ENCODE measurements around the gene SLC25A13.

SLC25A13 gene

DNA sequence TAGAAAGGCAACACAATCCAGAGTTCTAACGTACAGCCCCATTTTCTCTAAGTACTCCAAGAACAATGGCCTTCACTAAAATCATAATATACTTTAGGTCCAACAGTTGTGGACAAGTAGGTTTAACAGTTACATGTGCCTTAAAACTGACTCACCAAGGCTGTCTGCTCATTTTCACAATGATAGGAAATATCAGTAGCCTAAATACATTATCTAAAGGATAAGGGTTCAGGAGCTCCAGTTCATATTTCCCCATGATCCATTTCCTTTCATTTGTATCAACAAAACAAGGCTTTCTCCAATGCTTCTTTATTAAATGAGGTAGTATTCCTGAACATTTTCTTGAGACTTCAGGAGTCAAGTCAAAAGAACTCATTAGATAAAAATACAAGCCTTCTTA lies 164.0 kb downstream of the SLC25A13 start:
- DNase-seq (ENCODE audit: low read depth): no peak

DNA sequence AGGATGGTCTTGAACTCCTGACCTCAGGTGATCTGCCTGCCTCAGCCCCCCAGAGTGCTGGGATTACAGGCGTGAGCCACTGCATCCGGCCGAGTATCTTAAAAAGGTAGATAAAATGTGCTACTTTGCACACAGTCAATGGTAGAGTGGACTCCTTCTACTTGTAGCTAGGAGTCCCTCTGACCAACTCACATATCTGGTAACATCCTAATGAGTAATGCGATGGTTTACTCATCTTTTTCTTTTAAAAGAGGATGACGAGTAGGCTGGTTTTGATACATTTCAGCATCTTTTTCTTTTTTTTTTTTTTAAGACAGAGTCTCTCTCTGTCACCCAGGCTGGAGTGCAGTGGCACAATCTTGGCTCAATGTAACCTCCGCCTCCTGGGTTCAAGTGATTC lies 167.4 kb downstream of the SLC25A13 start:
- DNase-seq (ENCODE audit: low read depth): peak; percentile 84

DNA sequence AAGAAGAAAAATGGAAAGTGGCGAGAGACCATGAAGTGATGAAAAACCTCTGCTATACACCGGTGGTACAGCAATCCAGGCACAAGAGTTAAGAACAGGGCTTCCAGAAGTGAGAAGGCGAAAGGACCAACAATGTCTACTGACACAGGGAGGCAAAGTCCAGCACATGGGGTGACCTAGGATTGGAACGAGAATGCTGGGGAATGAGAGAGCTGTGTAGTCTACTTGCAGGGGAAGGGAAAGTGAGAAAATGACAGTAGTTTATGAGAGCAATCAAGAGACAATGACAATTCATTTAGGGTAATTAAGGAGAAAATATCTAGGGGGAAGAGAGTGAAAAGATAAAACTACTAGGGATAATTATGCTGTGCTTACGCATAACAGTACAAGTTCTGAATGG lies 169.2 kb downstream of the SLC25A13 start:
- no peak for DNase-seq (ENCODE audit: low read depth)

DNA sequence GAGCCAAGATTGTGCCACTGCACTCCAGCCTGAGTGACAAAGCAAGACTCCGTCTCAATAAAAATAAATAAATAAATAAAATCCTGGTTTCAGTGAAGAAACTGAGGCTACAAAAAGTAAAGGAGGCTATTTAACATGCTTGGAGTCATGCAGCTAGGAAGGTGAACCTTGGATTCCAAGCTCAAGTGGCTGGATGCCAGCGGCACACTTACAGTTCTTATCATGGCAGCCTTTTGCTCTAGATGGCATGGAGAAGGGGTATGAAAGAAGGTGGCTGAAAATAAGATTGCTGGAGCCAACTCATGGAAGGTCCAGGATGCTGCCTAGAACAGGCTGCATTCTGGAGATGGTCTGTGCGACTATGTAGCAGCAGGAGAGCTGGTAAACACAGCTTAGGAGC lies 170.0 kb downstream of the SLC25A13 start:
- no peak for DNase-seq (ENCODE audit: low read depth)

DNA sequence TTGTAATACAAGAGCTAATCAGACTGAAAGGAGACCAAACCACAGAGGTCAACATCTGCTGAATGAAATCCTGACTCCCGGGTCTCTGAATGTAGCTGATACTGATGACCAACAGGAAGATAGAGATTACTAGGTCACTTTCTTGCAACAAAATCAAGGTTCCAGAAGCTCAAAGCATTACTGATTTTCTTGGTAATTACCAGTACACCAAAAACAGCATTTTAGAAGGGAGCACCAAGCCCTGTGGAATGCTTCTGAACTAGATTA lies 177.7 kb downstream of the SLC25A13 start:
- no peak for DNase-seq (ENCODE audit: low read depth)

DNA sequence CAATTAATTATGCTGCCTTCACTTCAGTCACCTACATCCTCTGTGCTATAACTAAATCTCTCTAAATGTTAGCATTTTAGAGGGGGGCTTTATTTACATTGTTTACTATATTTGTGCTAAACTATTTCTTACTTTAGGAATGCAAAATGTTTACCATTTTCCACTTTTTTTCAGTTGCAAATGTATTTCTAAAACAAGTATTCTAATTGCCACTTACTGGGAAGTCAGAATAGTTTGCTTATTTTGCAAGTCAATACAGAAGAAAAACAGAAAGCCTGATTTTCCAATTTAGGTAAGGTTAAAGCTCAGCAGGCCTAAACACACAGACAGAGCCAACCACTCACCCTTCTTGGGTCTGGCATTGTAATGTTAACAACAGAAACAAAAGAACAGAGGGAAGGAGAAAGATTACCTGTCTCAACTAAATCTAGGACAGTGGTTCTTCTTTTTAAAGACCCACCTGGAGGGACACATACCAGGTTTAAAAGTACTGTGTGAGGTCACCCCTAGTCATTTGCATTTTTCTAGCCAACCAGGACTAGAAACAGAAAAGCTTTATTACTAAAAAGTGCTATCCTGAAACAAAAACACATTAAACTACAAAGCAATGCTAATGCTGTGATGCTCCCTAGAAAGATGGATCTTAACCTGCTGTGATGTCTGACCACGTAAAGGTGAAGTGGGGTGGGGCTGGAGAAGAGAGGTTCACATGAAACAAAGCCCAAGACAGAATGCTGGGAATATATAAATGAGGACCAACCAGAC lies 178.2 kb downstream of the SLC25A13 start:
- DNase-seq (ENCODE audit: low read depth): no peak

DNA sequence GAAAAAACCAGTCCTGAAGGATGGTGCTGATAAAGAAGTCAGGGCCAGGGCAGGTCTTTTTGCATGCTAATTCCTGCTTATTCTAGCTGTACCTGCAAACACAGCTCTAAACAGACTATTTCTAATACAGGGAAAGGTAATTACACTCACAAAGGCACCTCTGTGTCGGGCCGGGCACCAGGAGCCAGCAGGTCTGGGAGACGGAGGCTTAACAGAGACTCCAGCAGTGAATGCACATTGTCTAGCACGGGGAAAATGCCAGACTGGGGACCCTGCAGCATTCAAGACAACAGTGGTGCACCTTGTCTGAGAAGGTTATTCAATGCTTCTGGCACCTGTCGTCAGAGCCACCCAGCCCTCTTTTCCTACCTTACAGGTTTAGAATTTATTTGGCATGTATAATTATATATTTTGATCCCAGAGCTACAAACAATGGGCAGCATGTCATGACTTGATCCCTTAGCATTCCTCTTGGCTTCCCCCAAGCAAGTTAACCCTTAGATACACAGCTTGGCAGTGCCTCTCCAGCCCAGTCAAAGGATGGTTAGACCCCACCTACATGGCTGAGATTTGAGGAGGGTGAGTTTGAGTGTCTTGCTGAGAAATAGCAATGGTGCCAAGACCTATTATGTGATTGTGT lies 185.2 kb downstream of the SLC25A13 start:
- DNase-seq (ENCODE audit: low read depth): no peak

DNA sequence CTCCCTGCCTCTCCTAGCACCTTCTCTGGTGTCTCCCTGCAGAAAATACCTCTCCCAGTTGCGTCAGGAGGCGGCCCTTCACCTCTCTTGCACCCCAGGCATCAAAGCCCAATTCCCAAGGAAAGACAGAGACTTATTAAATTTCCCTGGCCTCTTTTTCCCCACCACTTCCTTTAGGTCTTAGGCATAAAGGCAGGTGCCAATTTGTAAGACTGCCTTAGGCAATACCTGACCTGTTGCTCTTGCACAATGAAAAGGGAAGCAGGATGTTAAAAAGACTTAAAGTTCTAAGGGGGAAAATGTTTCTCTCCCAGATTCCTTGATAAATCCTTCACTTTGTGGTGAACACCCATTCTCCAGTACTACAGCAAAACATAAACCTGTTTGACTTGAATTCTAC lies 186.7 kb downstream of the SLC25A13 start:
- DNase-seq (ENCODE audit: low read depth): no peak

DNA sequence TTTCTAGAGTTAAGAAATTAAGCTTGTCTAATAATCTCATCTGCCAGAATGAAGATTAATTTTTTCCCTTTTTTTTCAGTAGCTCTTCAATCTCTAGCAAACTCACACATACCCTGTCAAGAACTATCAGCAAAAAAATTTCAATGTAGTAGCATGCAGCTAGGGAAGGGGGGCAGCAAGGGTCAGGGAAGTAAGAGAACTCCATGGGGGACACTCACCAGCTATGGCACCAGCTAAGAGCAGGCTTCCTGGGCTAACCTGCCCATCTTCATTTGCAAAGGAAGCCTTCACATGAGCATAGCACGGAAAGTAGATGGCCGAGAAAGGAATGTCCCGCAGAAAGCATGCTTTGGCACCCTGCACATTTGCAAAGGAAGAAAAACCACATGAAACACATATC lies 190.4 kb downstream of the SLC25A13 start:
- no peak for DNase-seq (ENCODE audit: low read depth)

DNA sequence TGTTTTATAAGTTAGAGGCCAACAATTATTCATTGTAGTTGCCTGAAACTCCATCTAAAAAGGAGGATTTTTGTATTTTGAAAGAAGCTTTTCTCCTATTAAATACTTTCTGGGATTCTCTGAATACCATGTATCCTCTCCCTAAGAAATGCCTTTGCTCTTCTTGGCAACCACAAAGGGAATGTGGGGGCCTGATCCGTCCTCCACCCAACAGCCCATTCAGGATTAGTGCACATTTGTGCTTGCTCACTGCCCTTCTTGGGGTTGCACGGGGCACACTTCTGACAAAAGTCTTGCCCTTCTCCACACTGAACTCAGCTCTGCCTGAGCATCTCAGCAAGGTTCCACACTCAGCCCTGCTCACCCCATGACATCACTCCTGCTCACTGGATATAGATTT lies 194.2 kb downstream of the SLC25A13 start:
- DNase-seq (ENCODE audit: low read depth): no peak

DNA sequence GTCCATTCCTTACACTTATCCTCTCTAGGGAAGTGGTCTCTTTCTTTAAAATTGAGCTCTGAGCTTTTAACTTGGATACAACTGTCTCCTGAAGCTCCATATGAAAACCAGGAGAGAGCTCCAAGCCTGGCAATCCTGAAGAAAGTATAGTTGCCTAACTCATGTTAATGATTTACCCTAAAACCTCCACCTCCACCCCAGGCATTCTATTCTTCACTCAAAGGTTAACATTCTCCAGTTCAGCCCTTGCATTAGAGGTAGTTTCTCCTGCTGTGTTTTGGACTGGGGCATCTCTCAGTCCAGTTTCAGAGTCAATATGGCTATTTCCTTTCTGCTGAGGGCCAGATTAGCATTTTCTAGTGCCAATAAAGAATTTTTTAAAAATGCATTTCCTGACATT lies 195.5 kb downstream of the SLC25A13 start:
- no peak for DNase-seq (ENCODE audit: low read depth)

DNA sequence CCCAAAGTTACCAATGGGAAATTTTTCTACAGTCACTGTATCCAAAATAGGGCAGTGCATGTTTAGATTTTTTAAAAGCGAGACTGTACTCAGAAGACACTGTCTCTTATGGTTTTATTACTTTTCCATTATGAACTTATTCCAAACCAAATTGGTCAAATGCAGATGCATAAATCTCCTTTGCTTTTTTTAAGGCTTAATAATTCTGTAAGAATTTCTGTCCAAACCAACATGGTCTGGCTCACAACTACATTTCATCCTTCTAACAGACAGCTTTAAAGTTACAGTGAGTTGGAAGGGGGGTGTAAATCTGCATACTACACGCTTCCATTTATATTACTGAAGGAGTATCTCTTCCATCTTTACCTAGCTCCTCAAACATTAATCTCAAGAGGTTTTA lies 199.2 kb downstream of the SLC25A13 start:
- DNase-seq (ENCODE audit: low read depth): no peak

DNA sequence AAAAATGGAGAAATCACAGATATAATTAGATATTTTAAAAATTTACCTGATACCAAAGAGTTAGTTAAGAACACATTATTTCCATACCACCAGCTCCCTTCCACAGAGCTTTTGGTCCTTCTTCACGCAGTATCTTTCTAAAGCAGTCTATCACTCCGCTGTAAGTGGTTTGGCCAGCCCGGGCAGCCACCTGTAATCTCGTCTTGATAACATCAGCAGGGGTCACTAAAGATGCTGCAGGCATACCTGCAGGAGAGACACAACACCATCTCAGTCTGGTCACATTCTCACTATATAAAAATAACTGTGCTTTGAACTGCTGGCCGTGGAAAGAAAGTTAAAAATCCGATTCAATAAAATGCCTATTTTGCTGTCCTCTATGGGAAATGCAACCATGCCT lies 200.1 kb downstream of the SLC25A13 start:
- no peak for DNase-seq (ENCODE audit: low read depth)

DNA sequence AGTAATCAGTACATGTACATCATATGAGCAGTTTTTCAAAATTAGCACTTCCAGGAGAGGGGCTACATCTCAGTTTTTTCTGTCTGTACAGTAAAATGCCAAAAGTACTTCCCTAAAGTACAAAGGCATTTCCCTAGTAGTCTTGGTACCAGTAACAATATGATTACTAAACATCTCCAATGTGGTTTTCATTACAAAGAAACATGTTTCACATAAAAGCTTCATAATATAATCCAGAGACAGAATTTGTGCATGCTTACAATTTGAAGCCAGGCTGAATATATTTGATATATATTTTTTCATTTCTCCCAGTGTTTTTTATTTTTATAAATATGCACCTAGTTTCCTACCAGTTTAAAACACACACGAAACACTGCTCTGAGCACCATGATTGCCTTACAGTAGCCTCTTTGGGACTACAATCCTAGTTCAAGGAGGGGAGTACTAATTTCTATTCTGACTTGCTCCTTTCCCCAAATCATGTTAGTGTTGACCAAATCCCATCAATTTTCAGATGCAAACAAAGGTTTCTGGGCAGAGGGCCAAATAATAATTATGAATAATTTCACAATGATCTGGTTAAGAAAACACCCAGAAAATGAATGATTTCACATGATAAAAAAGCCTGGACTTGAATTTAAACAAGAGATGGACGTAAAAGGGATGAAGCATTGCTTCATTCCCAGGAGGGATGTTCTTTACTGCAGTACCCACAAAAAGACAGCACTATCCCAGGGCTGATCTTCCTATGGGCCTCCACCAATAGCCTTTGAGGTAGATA lies 201.3 kb downstream of the SLC25A13 start:
- no peak for DNase-seq (ENCODE audit: low read depth)

DNA sequence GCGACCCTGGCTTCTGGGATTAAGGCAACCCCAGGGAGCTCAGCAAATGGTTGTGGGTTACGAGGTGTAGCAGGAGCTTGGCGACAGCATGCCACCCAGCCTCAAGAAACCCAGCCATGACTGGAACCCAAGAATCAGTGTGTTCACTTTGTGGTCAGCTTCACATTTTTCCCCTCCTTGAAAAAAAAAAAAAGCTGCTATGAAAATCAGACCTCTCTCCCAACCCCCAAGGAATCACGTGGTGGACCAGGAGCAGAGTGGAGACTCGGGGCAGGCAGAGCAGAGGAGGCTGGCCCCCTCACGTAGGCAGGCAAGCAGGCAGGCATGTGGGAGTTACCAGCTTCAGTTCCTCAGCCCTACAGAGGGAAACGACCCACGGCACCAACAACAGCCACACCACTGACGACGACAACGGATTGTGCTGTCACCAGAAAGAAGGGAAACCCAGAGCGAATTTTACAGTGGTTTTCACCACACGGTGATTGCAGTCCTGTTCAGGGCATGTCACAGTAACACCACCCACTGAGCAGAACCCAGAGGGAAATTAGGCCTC lies 203.4 kb downstream of the SLC25A13 start:
- no peak for DNase-seq (ENCODE audit: low read depth)

DNA sequence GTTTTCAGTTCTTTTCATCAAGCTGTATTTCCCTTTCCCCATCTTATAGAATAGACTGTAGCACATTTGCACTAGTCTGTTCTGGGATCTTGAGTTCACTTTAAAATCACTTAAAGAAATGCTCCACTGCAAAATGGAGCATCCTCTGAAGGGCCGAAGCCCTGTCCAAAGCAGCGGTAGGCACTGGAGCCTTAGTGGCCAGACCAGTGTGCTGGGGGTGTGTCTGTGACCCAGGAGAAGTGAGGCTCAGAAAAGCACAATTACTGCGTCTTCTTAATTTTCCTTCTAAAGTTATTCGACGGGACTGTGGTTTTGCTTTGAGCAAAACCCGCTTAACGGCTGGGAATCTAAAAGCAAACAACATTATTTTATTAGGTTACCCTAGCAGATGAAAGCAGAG lies 205.7 kb downstream of the SLC25A13 start:
- no peak for DNase-seq (ENCODE audit: low read depth)

DNA sequence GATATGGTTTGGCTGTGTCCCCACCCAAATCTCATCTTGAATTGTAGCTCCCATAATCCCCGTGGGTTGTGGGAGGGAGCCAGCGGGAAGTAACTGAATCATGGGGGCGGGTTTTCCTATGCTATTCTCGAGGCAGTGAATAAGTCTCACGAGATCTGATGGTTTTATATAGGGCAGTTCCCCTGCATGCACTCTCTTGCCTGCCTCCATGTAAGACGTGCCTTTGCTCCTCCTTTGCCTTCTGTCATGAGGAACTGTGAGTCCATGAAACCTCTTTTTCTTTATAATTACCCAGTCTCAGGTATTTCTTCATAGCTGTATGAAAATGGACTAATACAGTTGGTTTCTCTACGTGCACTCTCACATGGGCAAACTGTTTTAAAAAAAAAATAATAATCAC lies 207.7 kb downstream of the SLC25A13 start:
- DNase-seq (ENCODE audit: low read depth): no peak

DNA sequence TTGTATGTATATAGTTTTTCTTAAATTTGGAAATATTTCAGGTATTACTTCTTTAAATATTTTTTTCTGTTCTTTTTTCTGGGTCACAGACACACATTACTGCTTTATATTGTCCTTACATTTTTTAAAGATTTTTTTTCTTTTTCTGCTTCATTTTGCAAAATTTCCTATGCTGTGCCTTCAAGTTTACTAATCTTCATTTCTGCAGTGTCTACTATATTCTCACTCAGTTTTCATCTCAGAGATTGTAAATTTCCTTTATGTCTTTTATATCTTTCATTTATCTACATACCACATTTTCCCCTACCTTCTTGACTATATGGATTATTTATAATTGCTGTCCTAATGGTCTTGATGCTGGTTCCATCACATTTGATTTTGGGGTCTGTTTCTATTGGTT lies 210.5 kb downstream of the SLC25A13 start:
- DNase-seq (ENCODE audit: low read depth): no peak

DNA sequence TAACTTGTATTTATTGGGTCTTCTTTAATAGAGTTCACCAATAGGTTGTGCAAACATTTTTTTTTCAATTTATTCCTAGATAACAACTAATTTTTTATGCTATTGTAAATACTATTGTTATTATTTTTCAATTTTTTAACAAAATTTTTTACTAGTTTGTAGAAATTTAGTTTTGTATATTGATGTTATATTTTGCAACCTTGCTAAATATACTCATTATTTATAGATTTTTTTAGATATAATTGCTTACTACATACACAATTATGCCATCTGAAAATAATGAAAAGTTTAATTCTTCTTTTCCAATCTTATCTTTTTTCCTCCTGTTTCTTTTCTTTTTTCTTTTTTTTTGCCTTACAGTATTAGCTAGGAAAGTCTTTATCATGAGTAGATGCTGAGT lies 216.9 kb downstream of the SLC25A13 start:
- no peak for DNase-seq (ENCODE audit: low read depth)

DNA sequence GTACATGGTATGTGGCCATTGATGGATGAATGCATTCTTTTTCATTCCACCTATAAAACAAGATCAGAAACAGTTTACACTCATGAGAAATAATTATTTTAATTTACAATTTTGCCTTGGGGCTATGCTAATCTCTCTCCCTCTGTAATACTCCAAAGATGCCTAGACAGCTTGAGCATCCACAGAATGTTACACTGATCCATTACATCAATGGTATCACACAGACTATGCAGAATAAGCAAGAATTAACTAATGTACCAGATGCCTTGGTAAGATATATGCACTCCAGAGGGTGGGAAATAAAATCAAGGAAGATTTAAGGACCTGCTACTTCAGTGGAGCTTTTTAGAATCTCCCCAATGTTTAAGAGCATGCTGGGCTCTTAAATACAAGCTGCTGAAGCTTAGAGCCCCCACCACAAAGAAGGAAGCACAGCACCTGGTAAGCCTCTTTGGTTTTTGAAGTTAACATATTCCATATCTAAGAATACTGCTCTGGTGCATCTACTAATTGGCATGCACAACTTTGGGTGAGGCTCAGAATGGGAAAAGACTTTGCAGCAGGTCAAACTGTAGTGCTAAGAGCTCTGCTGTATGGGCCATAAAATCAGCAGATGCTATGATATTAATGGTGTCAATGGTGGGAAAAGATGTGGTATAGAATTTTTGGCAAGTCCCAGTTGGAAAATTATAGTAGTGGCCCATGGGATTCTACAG lies 219.6 kb downstream of the SLC25A13 start:
- no peak for DNase-seq (ENCODE audit: low read depth)

DNA sequence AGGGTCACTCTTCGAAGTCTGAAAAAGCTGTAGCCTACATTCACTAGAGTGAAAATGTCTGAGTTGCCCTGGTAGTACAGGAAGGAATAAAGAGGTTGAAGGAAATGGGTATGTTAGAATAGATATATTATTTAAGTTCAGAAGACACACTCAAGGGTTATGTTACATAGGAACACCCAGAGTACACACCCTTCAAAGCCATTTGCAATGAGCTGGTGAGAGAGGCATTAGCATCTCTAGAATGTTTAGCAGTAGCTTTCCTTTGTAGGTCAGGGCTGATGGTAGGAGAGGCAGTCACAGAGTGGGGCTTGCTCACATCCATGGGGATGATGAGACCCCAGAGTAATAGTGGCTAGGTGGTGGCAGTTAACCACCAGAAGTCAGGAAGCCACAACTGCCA lies 221.2 kb downstream of the SLC25A13 start:
- DNase-seq (ENCODE audit: low read depth): no peak

DNA sequence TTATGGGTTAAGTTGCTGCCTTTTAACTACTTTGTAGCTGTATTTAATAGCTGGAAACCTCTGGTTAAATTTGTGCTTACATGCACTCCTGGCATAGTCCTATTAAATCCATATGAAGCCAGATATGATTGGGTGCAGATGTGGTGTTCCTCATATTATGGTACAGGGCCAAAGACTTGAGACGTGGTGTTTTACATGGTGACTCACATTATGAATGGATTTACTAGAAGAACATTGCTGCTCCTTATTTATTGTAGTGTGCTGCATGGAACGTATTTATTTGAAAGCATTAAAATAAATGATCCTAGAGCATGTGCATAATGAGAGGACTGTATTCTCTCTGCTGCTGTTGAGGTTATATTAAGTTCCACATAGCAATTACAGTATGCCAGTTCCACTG lies 224.1 kb downstream of the SLC25A13 start:
- no peak for DNase-seq (ENCODE audit: low read depth)

DNA sequence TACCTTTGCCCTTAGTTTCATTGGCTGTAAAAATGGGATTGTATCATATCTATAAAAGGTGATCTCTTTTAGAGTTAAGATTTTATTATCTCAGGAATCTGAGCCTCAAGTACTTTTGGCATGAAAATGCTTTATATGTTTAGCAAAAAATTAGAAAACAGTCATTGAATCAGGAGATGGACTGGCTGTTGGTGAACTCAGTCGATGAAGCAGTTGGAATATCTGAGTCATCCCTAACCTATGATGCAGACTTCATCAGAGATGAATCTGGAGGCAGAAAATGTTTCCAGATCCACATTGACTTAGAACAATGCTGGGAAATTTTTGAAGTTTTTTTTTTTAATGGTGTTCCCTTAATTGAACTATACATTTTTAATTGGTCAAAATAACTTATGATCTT lies 228.5 kb downstream of the SLC25A13 start:
- peak; percentile 82 for DNase-seq (ENCODE audit: low read depth)

Data from ELR (cell line).